Heart left ventricle (tissue), 13 donors: ENCODE data around the gene DOCK9.

Experiments used
- POLR2A ChIP-seq, 2 donors: fragments of 450-650 bp; IDR thresholded peaks; one replicate each; pipeline ENCODE4 v1.6.1; 2017; ENCODE audit warnings: antibody characterized with exemption in 2 of 2, mild to moderate bottlenecking in 2 of 2, moderate library complexity in 2 of 2
- TF ChIP-seq, protein P1 (sequence below), 12 donors: fragments of 200-600 bp; sonication (generic) in 4 of 12; IDR thresholded peaks; one replicate each; pipeline versions ENCODE4 v1.5.0 to v1.8.0; 2018 to 2022; ENCODE audit warnings: antibody characterized with exemption in 12 of 12, mild to moderate bottlenecking in 5 of 12
- donor health status: ischemic (EF 13 %, LVEDD 7.1; RV severe dilation, severe dysfunction).
- donor health status: DM: no; HTN: yes; CAD: no.
- donor health status: DM: no; HTN: no; CAD: no.
- donor health status: ischemic (EF 25% LVEDD 6.9; RV normal size, moderate dysfunction).
- donor health status: ischemic (EF 25% LVEDD 5.7; RV mildly dilated, moderate dysfunction).
- donor health status: ischemic (EF 35%, LVEDD 5.7; RV mildly dilated, moderate dysfunction).
- donor health status: nonischemic (EF 11% LVEDD 7.7; RV severe dilation, severe dysfunction).
- donor health status: DM: yes; HTN: yes; CAD: no.
- donor health status: PGD.
- donor health status: ischemic (EF 29% LVEDD 5.4; RV normal size, mild dysfunction).
- donor health status: nonischemic (EF 23%, LVEDD 6.1; RV moderate dilation, normal function).

DNA sequence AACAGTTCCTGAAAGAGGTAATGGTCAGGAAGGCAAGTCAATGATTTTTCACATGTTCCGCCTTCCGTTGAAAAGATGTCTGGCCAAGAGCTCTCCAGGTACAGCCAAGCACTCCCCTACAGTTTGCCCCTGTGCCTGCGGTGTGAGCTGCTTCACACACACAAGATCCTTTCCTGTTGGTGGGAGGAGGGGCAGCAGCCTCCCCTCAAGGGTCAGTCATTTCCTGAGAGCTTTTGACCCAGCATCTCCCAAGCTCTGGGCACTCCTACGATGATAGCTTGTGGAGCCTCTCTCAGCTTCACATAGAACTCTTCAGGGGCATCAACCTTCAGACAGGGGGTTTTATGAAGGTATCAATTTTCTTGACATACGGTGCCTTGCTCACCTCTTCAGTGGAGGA, 86.9 kb downstream of the DOCK9 start:
- TF ChIP-seq, protein P1, sequence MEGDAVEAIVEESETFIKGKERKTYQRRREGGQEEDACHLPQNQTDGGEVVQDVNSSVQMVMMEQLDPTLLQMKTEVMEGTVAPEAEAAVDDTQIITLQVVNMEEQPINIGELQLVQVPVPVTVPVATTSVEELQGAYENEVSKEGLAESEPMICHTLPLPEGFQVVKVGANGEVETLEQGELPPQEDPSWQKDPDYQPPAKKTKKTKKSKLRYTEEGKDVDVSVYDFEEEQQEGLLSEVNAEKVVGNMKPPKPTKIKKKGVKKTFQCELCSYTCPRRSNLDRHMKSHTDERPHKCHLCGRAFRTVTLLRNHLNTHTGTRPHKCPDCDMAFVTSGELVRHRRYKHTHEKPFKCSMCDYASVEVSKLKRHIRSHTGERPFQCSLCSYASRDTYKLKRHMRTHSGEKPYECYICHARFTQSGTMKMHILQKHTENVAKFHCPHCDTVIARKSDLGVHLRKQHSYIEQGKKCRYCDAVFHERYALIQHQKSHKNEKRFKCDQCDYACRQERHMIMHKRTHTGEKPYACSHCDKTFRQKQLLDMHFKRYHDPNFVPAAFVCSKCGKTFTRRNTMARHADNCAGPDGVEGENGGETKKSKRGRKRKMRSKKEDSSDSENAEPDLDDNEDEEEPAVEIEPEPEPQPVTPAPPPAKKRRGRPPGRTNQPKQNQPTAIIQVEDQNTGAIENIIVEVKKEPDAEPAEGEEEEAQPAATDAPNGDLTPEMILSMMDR (IDR thresholded peaks at IDR 0.05), result no peak
- TF ChIP-seq POLR2A (IDR thresholded peaks at IDR 0.05), result no peak
